ENCODE results near the gene NCOA6. TPM values are rescaled to one million over a fixed set of nuclear protein-coding genes. Genes with fewer than 3 reads are reported as not detected.

Gene NCOA6
- polyA plus RNA-seq (ENCODE audit: insufficient read length in 10 of 10), result 10 to 100 TPM; 21.0 to 33.0 (median 25.9) TPM
- long read RNA-seq, donor 1, result 0 reads
- long read RNA-seq, donor 2, partial matches to known transcripts, result 5 of 5 reads
- long read RNA-seq, donor 2, other reads (novel, unspliced or antisense), result 0 of 5 reads
- long read RNA-seq, donor 3, result 0 reads
- long read RNA-seq, donor 4, result 0 reads
- long read RNA-seq, donor 5, partial matches to known transcripts, result 24 of 24 reads
- long read RNA-seq, donor 5, other reads (novel, unspliced or antisense), result 0 of 24 reads
- long read RNA-seq, donor 6, partial matches to known transcripts, result 5 of 5 reads
- long read RNA-seq, donor 6, other reads (novel, unspliced or antisense), result 0 of 5 reads
- long read RNA-seq, donor 7, result 0 reads
- long read RNA-seq, donor 8, result 0 reads
- long read RNA-seq, donor 9, result 0 reads

- peak; percentile 74 to 87 (median 86) for DNase-seq
Observed at GRCh38 chr20:34825530-34826362, at the start of gene NCOA6. NCOA6 (minus strand) TSS chr20:34825651; CDS start chr20:34782355, 43,296 bp downstream.

GRCh38 chr20:34874094-34874654 is 48.7 kb upstream of the NCOA6 start:
- DNase-seq, result peak; percentile 74 to 87 (median 78)

- DNase-seq, result no peak
Observed at GRCh38 chr20:34873583-34874093, 48.2 kb upstream of the NCOA6 start.

- peak; percentile 69 to 89 (median 83) for DNase-seq
Observed at GRCh38 chr20:34872622-34873224, 47.3 kb upstream of the NCOA6 start, which contains the start of gene GGT7. GGT7 (minus strand) TSS chr20:34872856; CDS start chr20:34872815, 41 bp downstream.

- DNase-seq, result no peak
Observed at GRCh38 chr20:34871966-34872621, 46.6 kb upstream of the NCOA6 start.

- DNase-seq, result no peak
Observed at GRCh38 chr20:34871320-34871926, 46.0 kb upstream of the NCOA6 start.

- no peak for DNase-seq
Observed at GRCh38 chr20:34864216-34864615, 38.8 kb upstream of the NCOA6 start.

GRCh38 chr20:34863421-34863965 is 38.0 kb upstream of the NCOA6 start:
- DNase-seq, result no peak

GRCh38 chr20:34862724-34863123 is 37.3 kb upstream of the NCOA6 start:
- no peak for DNase-seq

GRCh38 chr20:34861386-34862084 is 36.1 kb upstream of the NCOA6 start:
- peak; percentile 11 to 39 (median 24) for DNase-seq

- DNase-seq, result no peak
Observed at GRCh38 chr20:34859826-34860545, 34.5 kb upstream of the NCOA6 start.

GRCh38 chr20:34859367-34859766 is 33.9 kb upstream of the NCOA6 start:
- DNase-seq, result no peak

GRCh38 chr20:34852298-34852697 is 26.8 kb upstream of the NCOA6 start:
- no peak for DNase-seq

- no peak for DNase-seq
Observed at GRCh38 chr20:34850969-34851368, 25.5 kb upstream of the NCOA6 start.

GRCh38 chr20:34849778-34850177 is 24.3 kb upstream of the NCOA6 start:
- no peak for DNase-seq

GRCh38 chr20:34848597-34848996 is 23.1 kb upstream of the NCOA6 start:
- DNase-seq, result no peak

- no peak for DNase-seq
Observed at GRCh38 chr20:34843421-34843820, 18.0 kb upstream of the NCOA6 start.

GRCh38 chr20:34842143-34842542 is 16.7 kb upstream of the NCOA6 start:
- DNase-seq, result no peak

- peak; percentile 15 to 57 (median 22) for DNase-seq
Observed at GRCh38 chr20:34834459-34834893, 9.0 kb upstream of the NCOA6 start.

All from muscle of back (tissue), 13 donors.